ENCODE data around the gene KRT34.

KRT34 gene

DNA sequence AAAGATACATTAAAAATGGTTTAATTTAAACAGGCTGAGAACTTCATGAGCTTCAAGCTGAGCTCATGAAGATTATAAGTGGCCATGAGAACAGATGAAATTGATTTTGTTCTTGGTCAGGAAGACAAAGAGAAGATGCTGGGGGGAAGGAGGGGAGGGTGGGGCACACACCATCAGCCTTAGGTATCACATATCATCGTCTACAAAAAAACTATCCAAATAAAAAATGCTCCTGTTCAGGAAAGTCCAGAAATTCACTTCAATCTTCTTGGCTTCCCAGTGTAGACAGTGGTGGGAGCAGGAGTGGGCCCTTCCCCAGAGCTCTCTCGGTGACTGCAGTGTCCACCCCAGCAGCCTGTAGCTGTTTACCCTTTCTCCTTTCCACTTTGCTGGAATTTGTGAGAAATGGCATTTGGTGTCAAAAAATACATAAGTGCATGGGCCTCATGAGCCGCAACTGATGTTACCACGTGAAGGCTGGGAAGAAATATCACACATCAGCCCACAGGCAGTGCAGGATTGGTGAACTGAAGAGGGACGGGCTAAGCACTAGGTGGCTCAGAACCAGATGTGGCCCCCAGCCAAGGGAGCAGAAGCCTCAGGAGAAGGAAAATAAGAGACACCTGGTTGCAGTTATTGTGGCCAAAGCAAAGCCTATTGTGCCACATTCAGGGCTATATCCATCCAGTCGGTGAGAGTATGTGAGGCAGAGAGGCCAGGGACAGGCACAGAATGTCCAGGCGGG lies 36.2 kb upstream of the KRT34 start:
- Histone ChIP-seq H3K9ac (ENCODE audit: low read depth in 1 of 2, low read length in 2 of 2) (no peak overlapping the region), H3K27ac (ENCODE audit: low read depth, low read length) (no peak overlapping the region), H3K9me3 (ENCODE audit: control insufficient read depth in 1 of 2, low read length in 2 of 2) (no peaks in the 10 kb centered on the region), H3K4me1 (ENCODE audit: control insufficient read depth in 1 of 2, insufficient read depth in 2 of 2, low read length in 2 of 2) (peaks cover 0 to 5% of the 10 kb centered on the region in 2 donors), H3K36me3 (ENCODE audit: control insufficient read depth in 1 of 2, insufficient read depth in 2 of 2, low read length in 2 of 2) (no peaks in the 10 kb centered on the region), H3K4me3 (ENCODE audit: low read depth in 1 of 2, low read length in 2 of 2) (no peak overlapping the region), H3K27me3 (ENCODE audit: control insufficient read depth in 1 of 2, insufficient read depth in 2 of 2, low read length in 2 of 2) (no peaks in the 10 kb centered on the region)

DNA sequence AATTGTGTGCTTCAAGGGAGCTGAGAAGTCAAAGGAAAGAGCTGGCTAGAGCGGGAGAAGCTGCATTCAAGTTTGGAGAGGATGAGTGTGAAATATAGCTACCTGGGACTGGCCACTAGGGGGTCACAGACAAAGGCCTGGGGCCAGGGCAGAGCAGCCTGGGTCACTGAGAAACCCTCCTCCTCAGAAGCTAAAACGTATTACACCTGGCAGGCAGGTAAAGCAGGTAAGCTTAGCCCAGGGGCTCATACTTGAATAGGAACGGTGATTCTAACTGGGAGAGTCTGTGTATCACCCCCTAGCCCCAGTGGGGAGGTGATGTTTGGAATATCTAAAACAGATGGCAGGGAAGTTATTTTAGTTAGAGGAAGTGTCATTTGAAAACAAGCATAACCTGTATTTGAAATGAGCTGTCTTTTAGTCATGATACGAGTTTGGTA lies 35.5 kb upstream of the KRT34 start:
- Histone ChIP-seq H3K9ac (ENCODE audit: low read depth in 1 of 2, low read length in 2 of 2) (no peak overlapping the region), H3K4me1 (ENCODE audit: control insufficient read depth in 1 of 2, insufficient read depth in 2 of 2, low read length in 2 of 2) (peaks cover 0 to 5% of the 10 kb centered on the region in 2 donors), H3K27me3 (ENCODE audit: control insufficient read depth in 1 of 2, insufficient read depth in 2 of 2, low read length in 2 of 2) (no peaks in the 10 kb centered on the region), H3K4me3 (ENCODE audit: low read depth in 1 of 2, low read length in 2 of 2) (no peak overlapping the region), H3K9me3 (ENCODE audit: control insufficient read depth in 1 of 2, low read length in 2 of 2) (no peaks in the 10 kb centered on the region), H3K27ac (ENCODE audit: low read depth, low read length) (no peak overlapping the region), H3K36me3 (ENCODE audit: control insufficient read depth in 1 of 2, insufficient read depth in 2 of 2, low read length in 2 of 2) (no peaks in the 10 kb centered on the region)

DNA sequence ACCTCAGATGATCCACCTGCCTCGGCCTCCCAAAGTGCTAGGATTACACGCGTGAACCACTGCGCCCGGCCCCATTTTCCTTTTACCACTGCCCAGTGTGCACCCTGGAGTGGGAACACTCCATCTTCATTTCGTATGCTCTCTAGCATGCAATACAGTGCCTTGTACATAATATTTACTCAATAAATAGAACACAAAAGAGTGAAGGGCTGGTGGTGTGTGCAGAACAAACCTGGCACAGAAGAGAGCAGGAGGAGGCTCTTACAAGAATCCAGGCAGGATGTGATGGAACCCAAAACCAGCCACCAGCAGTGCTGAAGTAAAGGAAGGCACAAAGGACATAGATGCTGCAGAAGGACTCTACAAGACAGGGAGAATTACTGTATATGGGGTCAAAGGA lies 35.0 kb upstream of the KRT34 start:
- Histone ChIP-seq H3K9me3 (ENCODE audit: control insufficient read depth in 1 of 2, low read length in 2 of 2) (no peaks in the 10 kb centered on the region), H3K4me3 (ENCODE audit: low read depth in 1 of 2, low read length in 2 of 2) (no peak overlapping the region), H3K27ac (ENCODE audit: low read depth, low read length) (no peak overlapping the region), H3K36me3 (ENCODE audit: control insufficient read depth in 1 of 2, insufficient read depth in 2 of 2, low read length in 2 of 2) (no peaks in the 10 kb centered on the region), H3K4me1 (ENCODE audit: control insufficient read depth in 1 of 2, insufficient read depth in 2 of 2, low read length in 2 of 2) (peaks cover 0 to 5% of the 10 kb centered on the region in 2 donors), H3K27me3 (ENCODE audit: control insufficient read depth in 1 of 2, insufficient read depth in 2 of 2, low read length in 2 of 2) (no peaks in the 10 kb centered on the region), H3K9ac (ENCODE audit: low read depth in 1 of 2, low read length in 2 of 2) (no peak overlapping the region)

DNA sequence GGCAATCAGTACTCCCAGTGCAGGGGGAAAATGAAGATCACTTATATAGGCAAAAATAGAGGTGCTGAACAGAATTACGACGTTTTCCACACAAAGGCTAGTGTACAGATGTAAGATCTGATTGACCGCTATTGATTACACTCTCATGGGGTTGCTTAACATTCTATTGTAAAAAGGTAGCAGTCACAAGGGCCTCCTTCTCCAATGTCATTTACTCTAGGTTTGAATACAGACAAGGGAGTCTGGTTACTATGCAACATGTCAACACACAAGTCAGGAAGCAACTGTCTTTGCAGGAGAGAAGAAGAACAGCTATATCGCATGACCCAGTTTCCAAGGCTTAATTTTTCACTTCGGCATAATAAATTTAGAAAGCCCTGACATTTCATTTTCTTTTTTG lies 34.4 kb upstream of the KRT34 start:
- no peak overlapping the region for H3K27ac ChIP-seq (ENCODE audit: low read depth, low read length)
- no peak overlapping the region for H3K4me3 ChIP-seq (ENCODE audit: low read depth in 1 of 2, low read length in 2 of 2)
- H3K9ac ChIP-seq (ENCODE audit: low read depth in 1 of 2, low read length in 2 of 2), result no peak overlapping the region
- no peaks in the 10 kb centered on the region for H3K36me3 ChIP-seq (ENCODE audit: control insufficient read depth in 1 of 2, insufficient read depth in 2 of 2, low read length in 2 of 2)
- no peaks in the 10 kb centered on the region for H3K27me3 ChIP-seq (ENCODE audit: control insufficient read depth in 1 of 2, insufficient read depth in 2 of 2, low read length in 2 of 2)
- no peaks in the 10 kb centered on the region for H3K9me3 ChIP-seq (ENCODE audit: control insufficient read depth in 1 of 2, low read length in 2 of 2)
- peaks cover 0 to 5% of the 10 kb centered on the region in 2 donors for H3K4me1 ChIP-seq (ENCODE audit: control insufficient read depth in 1 of 2, insufficient read depth in 2 of 2, low read length in 2 of 2)

DNA sequence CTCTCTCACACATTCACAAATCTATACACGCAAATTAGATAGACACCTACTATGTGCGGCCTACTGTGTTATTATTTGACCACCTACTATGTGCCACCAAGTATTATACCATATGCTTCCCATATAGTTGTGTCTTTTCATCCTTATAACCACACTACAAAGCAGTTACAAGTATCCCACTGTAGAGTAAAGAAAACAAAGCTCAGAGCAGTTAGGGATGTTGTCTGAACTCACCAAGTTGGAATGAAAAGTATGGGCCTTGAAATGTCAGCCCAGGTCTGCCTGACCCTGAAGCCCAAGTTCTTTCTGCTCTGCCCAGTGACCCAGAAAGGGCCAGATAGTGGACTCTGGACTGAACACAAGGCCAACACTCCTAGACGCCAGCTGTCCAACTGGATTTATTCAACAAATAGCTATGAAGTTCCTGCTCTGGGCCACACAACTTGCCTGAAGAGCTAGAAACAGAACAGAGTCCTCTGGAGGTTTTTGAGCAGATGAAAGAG lies 33.8 kb upstream of the KRT34 start:
- Histone ChIP-seq H3K9ac (ENCODE audit: low read depth in 1 of 2, low read length in 2 of 2) (no peak overlapping the region), H3K27me3 (ENCODE audit: control insufficient read depth in 1 of 2, insufficient read depth in 2 of 2, low read length in 2 of 2) (no peaks in the 10 kb centered on the region), H3K27ac (ENCODE audit: low read depth, low read length) (no peak overlapping the region)

GRCh38 chr17:41415411-41415810 lies 33.3 kb upstream of the KRT34 start:
- H3K9me3 ChIP-seq (ENCODE audit: control insufficient read depth in 1 of 2, low read length in 2 of 2), result no peaks in the 10 kb centered on the region
- no peaks in the 10 kb centered on the region for H3K36me3 ChIP-seq (ENCODE audit: control insufficient read depth in 1 of 2, insufficient read depth in 2 of 2, low read length in 2 of 2)
- no peak overlapping the region for H3K27ac ChIP-seq (ENCODE audit: low read depth, low read length)
- H3K4me3 ChIP-seq (ENCODE audit: low read depth in 1 of 2, low read length in 2 of 2), result no peak overlapping the region
- peaks cover 0 to 5% of the 10 kb centered on the region in 2 donors for H3K4me1 ChIP-seq (ENCODE audit: control insufficient read depth in 1 of 2, insufficient read depth in 2 of 2, low read length in 2 of 2)
- H3K27me3 ChIP-seq (ENCODE audit: control insufficient read depth in 1 of 2, insufficient read depth in 2 of 2, low read length in 2 of 2), result no peaks in the 10 kb centered on the region
- no peak overlapping the region for H3K9ac ChIP-seq (ENCODE audit: low read depth in 1 of 2, low read length in 2 of 2)

More for the DNA sequence above, 33.8 kb upstream of the KRT34 start:
- Histone ChIP-seq H3K9me3 (ENCODE audit: control insufficient read depth in 1 of 2, low read length in 2 of 2) (no peaks in the 10 kb centered on the region), H3K4me3 (ENCODE audit: low read depth in 1 of 2, low read length in 2 of 2) (no peak overlapping the region), H3K36me3 (ENCODE audit: control insufficient read depth in 1 of 2, insufficient read depth in 2 of 2, low read length in 2 of 2) (no peaks in the 10 kb centered on the region), H3K4me1 (ENCODE audit: control insufficient read depth in 1 of 2, insufficient read depth in 2 of 2, low read length in 2 of 2) (peaks cover 0 to 5% of the 10 kb centered on the region in 2 donors)

GRCh38 chr17:41413982-41414381 lies 31.9 kb upstream of the KRT34 start:
- H3K9ac ChIP-seq (ENCODE audit: low read depth in 1 of 2, low read length in 2 of 2), result no peak overlapping the region
- H3K36me3 ChIP-seq (ENCODE audit: control insufficient read depth in 1 of 2, insufficient read depth in 2 of 2, low read length in 2 of 2), result no peaks in the 10 kb centered on the region
- H3K4me3 ChIP-seq (ENCODE audit: low read depth in 1 of 2, low read length in 2 of 2), result no peak overlapping the region
- H3K4me1 ChIP-seq (ENCODE audit: control insufficient read depth in 1 of 2, insufficient read depth in 2 of 2, low read length in 2 of 2), result peaks cover 0 to 5% of the 10 kb centered on the region in 2 donors
- H3K9me3 ChIP-seq (ENCODE audit: control insufficient read depth in 1 of 2, low read length in 2 of 2), result no peaks in the 10 kb centered on the region
- no peaks in the 10 kb centered on the region for H3K27me3 ChIP-seq (ENCODE audit: control insufficient read depth in 1 of 2, insufficient read depth in 2 of 2, low read length in 2 of 2)
- no peak overlapping the region for H3K27ac ChIP-seq (ENCODE audit: low read depth, low read length)

- Histone ChIP-seq H3K27ac (ENCODE audit: low read depth, low read length) (no peak overlapping the region), H3K4me3 (ENCODE audit: low read depth in 1 of 2, low read length in 2 of 2) (no peak overlapping the region), H3K27me3 (ENCODE audit: control insufficient read depth in 1 of 2, insufficient read depth in 2 of 2, low read length in 2 of 2) (no peaks in the 10 kb centered on the region), H3K9me3 (ENCODE audit: control insufficient read depth in 1 of 2, low read length in 2 of 2) (no peaks in the 10 kb centered on the region), H3K9ac (ENCODE audit: low read depth in 1 of 2, low read length in 2 of 2) (no peak overlapping the region), H3K36me3 (ENCODE audit: control insufficient read depth in 1 of 2, insufficient read depth in 2 of 2, low read length in 2 of 2) (no peaks in the 10 kb centered on the region), H3K4me1 (ENCODE audit: control insufficient read depth in 1 of 2, insufficient read depth in 2 of 2, low read length in 2 of 2) (peaks cover 0 to 5% of the 10 kb centered on the region in 2 donors)
Measured at GRCh38 chr17:41413353-41413957, 31.3 kb upstream of the KRT34 start.

- Histone ChIP-seq H3K9ac (ENCODE audit: low read depth in 1 of 2, low read length in 2 of 2) (no peak overlapping the region), H3K4me1 (ENCODE audit: control insufficient read depth in 1 of 2, insufficient read depth in 2 of 2, low read length in 2 of 2) (no peaks in the 10 kb centered on the region), H3K4me3 (ENCODE audit: low read depth in 1 of 2, low read length in 2 of 2) (no peak overlapping the region), H3K36me3 (ENCODE audit: control insufficient read depth in 1 of 2, insufficient read depth in 2 of 2, low read length in 2 of 2) (no peaks in the 10 kb centered on the region), H3K27me3 (ENCODE audit: control insufficient read depth in 1 of 2, insufficient read depth in 2 of 2, low read length in 2 of 2) (no peaks in the 10 kb centered on the region), H3K9me3 (ENCODE audit: control insufficient read depth in 1 of 2, low read length in 2 of 2) (no peaks in the 10 kb centered on the region), H3K27ac (ENCODE audit: low read depth, low read length) (no peak overlapping the region)
Measured at GRCh38 chr17:41411072-41411840, 29.1 kb upstream of the KRT34 start.

GRCh38 chr17:41407226-41407625 lies 25.1 kb upstream of the KRT34 start:
- no peaks in the 10 kb centered on the region for H3K4me1 ChIP-seq (ENCODE audit: control insufficient read depth in 1 of 2, insufficient read depth in 2 of 2, low read length in 2 of 2)
- H3K27me3 ChIP-seq (ENCODE audit: control insufficient read depth in 1 of 2, insufficient read depth in 2 of 2, low read length in 2 of 2), result no peaks in the 10 kb centered on the region
- H3K36me3 ChIP-seq (ENCODE audit: control insufficient read depth in 1 of 2, insufficient read depth in 2 of 2, low read length in 2 of 2), result no peaks in the 10 kb centered on the region
- H3K9me3 ChIP-seq (ENCODE audit: control insufficient read depth in 1 of 2, low read length in 2 of 2), result no peaks in the 10 kb centered on the region
- H3K9ac ChIP-seq (ENCODE audit: low read depth in 1 of 2, low read length in 2 of 2), result no peak overlapping the region
- no peak overlapping the region for H3K27ac ChIP-seq (ENCODE audit: low read depth, low read length)
- no peak overlapping the region for H3K4me3 ChIP-seq (ENCODE audit: low read depth in 1 of 2, low read length in 2 of 2)
